Measurements from ENCODE around the gene CA5B. TPM values are rescaled to one million over a fixed set of nuclear protein-coding genes. Genes with fewer than 3 reads are reported as not detected.
A peak's percentile ranks its signal among the peaks of the same experiment; 100 is the strongest.
"Not testable (repeated sequence)": the region's sequence is repeated elsewhere in the genome, so short reads cannot be mapped to it uniquely, and the experiment has no call there.

Gene CA5B
- total RNA-seq, 4 donors from 2014 or later = 3.7 to 12.6 (median 5.0) TPM

GRCh38 chrX:15750611-15751154 lies 12.6 kb downstream of the CA5B start:
- no peak for DNase-seq
- WGBS, 2 donors = 30 to 48% methylated on average over 4 to 5 of the region's 5 CpGs
- H3K4me3 ChIP-seq = no peak overlapping the region

GRCh38 chrX:15751155-15751819 lies 13.2 kb downstream of the CA5B start:
- no peak overlapping the region for H3K4me3 ChIP-seq

More at GRCh38 chrX:15750611-15751154, 12.6 kb downstream of the CA5B start:
- peak overlapping the region; percentile 27 to 78 (median 70) for H3K27ac ChIP-seq
- no peaks in the 10 kb centered on the region for H3K9me3 ChIP-seq
- intact Hi-C loops (cut with DNase I) = no loop called here
- H3K4me1 ChIP-seq = peaks cover 0 to 18% (median 3%) of the 10 kb centered on the region in 3 donors
- no peaks in the 10 kb centered on the region for H3K27me3 ChIP-seq
- H3K36me3 ChIP-seq = no peaks in the 10 kb centered on the region
- no peak for TF ChIP-seq POLR2A (IDR thresholded peaks at IDR 0.05)
- no peak for TF ChIP-seq CTCF (IDR thresholded peaks at IDR 0.05)

GRCh38 chrX:15755091-15755490 lies 17.0 kb downstream of the CA5B start:
- Histone ChIP-seq H3K4me3 (no peak overlapping the region), H3K4me1 (peaks cover 0 to 8% (median 0%) of the 10 kb centered on the region in 3 donors), H3K27me3 (no peaks in the 10 kb centered on the region), H3K36me3 (no peaks in the 10 kb centered on the region), H3K27ac (no peak overlapping the region), H3K9me3 (no peaks in the 10 kb centered on the region)
- WGBS, 2 donors = 100% methylated on average over 2 of the region's 2 CpGs; no CpG with 5 or more reads in 1 of the 2 donors
- intact Hi-C loops (cut with DNase I) = no loop called here
- TF ChIP-seq POLR2A (IDR thresholded peaks at IDR 0.05) = no peak
- no peak for TF ChIP-seq CTCF (IDR thresholded peaks at IDR 0.05)
- DNase-seq = no peak

More at GRCh38 chrX:15751155-15751819, 13.2 kb downstream of the CA5B start:
- no peak for DNase-seq
- no peaks in the 10 kb centered on the region for H3K36me3 ChIP-seq
- peak overlapping the region; percentile 27 to 78 (median 70) for H3K27ac ChIP-seq
- H3K4me1 ChIP-seq = peaks cover 0 to 18% (median 3%) of the 10 kb centered on the region in 3 donors
- no peaks in the 10 kb centered on the region for H3K9me3 ChIP-seq
- intact Hi-C loops (cut with DNase I) = no loop called here
- whole genome bisulfite sequencing, 2 donors = 33 to 48% methylated on average over 4 of the region's 4 CpGs
- TF ChIP-seq POLR2A (IDR thresholded peaks at IDR 0.05) = no peak
- TF ChIP-seq CTCF (IDR thresholded peaks at IDR 0.05) = no peak
- H3K27me3 ChIP-seq = no peaks in the 10 kb centered on the region

GRCh38 chrX:15758140-15758539 lies 20.1 kb downstream of the CA5B start:
- DNase-seq = no peak
- intact Hi-C loops (cut with DNase I) = no loop called here
- no peaks in the 10 kb centered on the region for H3K27me3 ChIP-seq
- no peaks in the 10 kb centered on the region for H3K36me3 ChIP-seq
- H3K27ac ChIP-seq = no peak overlapping the region
- H3K9me3 ChIP-seq = no peaks in the 10 kb centered on the region
- TF ChIP-seq CTCF (IDR thresholded peaks at IDR 0.05) = no peak
- TF ChIP-seq POLR2A (IDR thresholded peaks at IDR 0.05) = no peak
- H3K4me3 ChIP-seq = no peak overlapping the region
- no peaks in the 10 kb centered on the region for H3K4me1 ChIP-seq
- 81 to 83% methylated on average over 4 of the region's 4 CpGs for WGBS, 2 donors

- H3K27me3 ChIP-seq; DNase-seq; intact Hi-C loops (cut with DNase I); H3K9me3 ChIP-seq; H3K27ac ChIP-seq; H3K4me3 ChIP-seq; H3K4me1 ChIP-seq; H3K36me3 ChIP-seq: not testable (repeated sequence)
- 61 to 79% methylated on average over 2 to 4 of the region's 6 CpGs for WGBS, 2 donors
These were observed 21.8 kb downstream of the CA5B start for GRCh38 chrX:15759886-15760285.
